Fibroblast of lung (primary cell): Measurements from ENCODE around the gene JAG1. TPM values are rescaled to one million over a fixed set of nuclear protein-coding genes. Genes with fewer than 3 reads are reported as not detected.

Experiments
- DNase-seq, 2 donors: peaks; one replicate each; pipeline versions ENCODE4 v3.0.0 to v3.0.0-alpha.2; 2010; ENCODE audit warnings: low read depth in 2 of 2
- H2AFZ ChIP-seq: 2 replicates; pipeline ENCODE4 v1.5.1; 2012; ENCODE audit warnings: low read length, control low read depth, inconsistent platforms
- H3K27ac ChIP-seq: 2 replicates; pipeline ENCODE4 v1.5.1; 2011; ENCODE audit warnings: low read length, control low read depth; ENCODE audit not compliant: insufficient read depth
- H3K27me3 ChIP-seq: 2 replicates; pipeline ENCODE4 v1.5.1; 2011; ENCODE audit warnings: mild to moderate bottlenecking, low read length; ENCODE audit not compliant: control insufficient read depth, insufficient read depth
- H3K36me3 ChIP-seq: 2 replicates; pipeline ENCODE4 v1.5.1; 2011; ENCODE audit warnings: low read length; ENCODE audit not compliant: control insufficient read depth, insufficient read depth
- H3K4me1 ChIP-seq: 2 replicates; pipeline ENCODE4 v1.5.1; 2011; ENCODE audit warnings: low read length; ENCODE audit not compliant: control insufficient read depth, insufficient read depth; ENCODE audit errors: extremely low read depth
- H3K4me2 ChIP-seq: 2 replicates; pipeline ENCODE4 v1.5.1; 2011; ENCODE audit warnings: low read length, control low read depth; ENCODE audit not compliant: insufficient read depth; ENCODE audit errors: extremely low read depth
- H3K4me3 ChIP-seq, 4 experiments: fragments of 200-600 bp in 1 of 4; sonication (generic) in 1 of 4; replicated peaks in 1 of 4; 2 replicates each; pipeline ENCODE4 v1.5.1; 2011 to 2016; ENCODE audit warnings: low read length in 4 of 4, low read depth in 3 of 4, mild to moderate bottlenecking in 3 of 4, control low read depth in 2 of 4, inconsistent platforms in 1 of 4, mixed read lengths in 1 of 4; ENCODE audit not compliant: insufficient read depth in 1 of 4; ENCODE audit errors: control extremely low read depth in 1 of 4
- H3K79me2 ChIP-seq: 2 replicates; pipeline ENCODE4 v1.5.1; 2012; ENCODE audit warnings: mild to moderate bottlenecking, low read length, inconsistent platforms; ENCODE audit not compliant: control insufficient read depth, insufficient read depth
- H3K9ac ChIP-seq: 2 replicates; pipeline ENCODE4 v1.5.1; 2011; ENCODE audit warnings: mild to moderate bottlenecking, low read length, control low read depth; ENCODE audit not compliant: insufficient read depth
- H3K9me3 ChIP-seq: 2 replicates; pipeline ENCODE4 v1.5.1; 2012; ENCODE audit warnings: low read depth, low read length; ENCODE audit not compliant: control insufficient read depth, insufficient read depth
- H4K20me1 ChIP-seq: 2 replicates; pipeline ENCODE4 v1.5.1; 2011; ENCODE audit warnings: low read length; ENCODE audit not compliant: control insufficient read depth, insufficient read depth; ENCODE audit errors: extremely low read depth
- CTCF ChIP-seq, 2 donors: IDR thresholded peaks in 1 of 2; conservative IDR thresholded peaks in 1 of 2; 1 replicate in 1 of 2; 2 replicates in 1 of 2; pipeline ENCODE4 v1.5.1; 2011 to 2012; ENCODE audit warnings: low read length in 2 of 2, control low read depth in 1 of 2, inconsistent platforms in 1 of 2, low read depth in 1 of 2, mild to moderate bottlenecking in 1 of 2
- EZH2 ChIP-seq: IDR thresholded peaks from 2 replicates; pipeline ENCODE4 v1.5.1; 2012; ENCODE audit warnings: low read length, control low read depth, mild to moderate bottlenecking; ENCODE audit errors: missing control alignments
- polyA plus RNA-seq, 2 donors: library from polyadenylated mRNA; depleted of rRNA in 1 of 2; stranded (reverse) in 1 of 2; unstranded in 1 of 2; fragments of >200 nt; gene quantifications; 2 replicates each; pipeline ENCODE4 v1.2.1, GENCODE V29; 2011 to 2012; ENCODE audit warnings: missing spikeins in 1 of 2
- total RNA-seq: library from RNA; depleted of rRNA; stranded (reverse); fragments of >200 nt; gene quantifications from 2 replicates; pipeline ENCODE4 v1.2.1, GENCODE V29; 2014

JAG1 gene
- total and polyA plus RNA-seq, 2 donors (not counting 1 experiment from before 2014, with no cell fraction given) = 16.3 to 57.3 TPM

GRCh38 chr20:10637563-10637962 is 36.2 kb downstream of the JAG1 start:
- TF ChIP-seq CTCF (conservative IDR thresholded peaks at IDR 0.05 in 1 of 2, IDR thresholded peaks at IDR 0.05 in 1 of 2; ENCODE audit: low read depth in 1 of 2, low read length in 2 of 2) = no peak
- no peak for TF ChIP-seq EZH2
- H3K4me1 ChIP-seq = peaks cover 27% of the 10 kb centered on the region
- no peaks in the 10 kb centered on the region for H3K79me2 ChIP-seq
- H3K36me3 ChIP-seq = peaks cover 23% of the 10 kb centered on the region
- H3K9ac ChIP-seq = no peak overlapping the region
- H3K9me3 ChIP-seq = no peaks in the 10 kb centered on the region
- H3K4me3 ChIP-seq = no peak overlapping the region
- no peaks in the 10 kb centered on the region for H3K27me3 ChIP-seq
- no peak overlapping the region for H3K4me2 ChIP-seq
- no peaks in the 10 kb centered on the region for H4K20me1 ChIP-seq
- peak overlapping the region; percentile 1 for H3K27ac ChIP-seq
- DNase-seq = peak in 1 of 2 donors; percentile 53
- H2AFZ ChIP-seq = no peak overlapping the region

GRCh38 chr20:10637031-10637559 is 36.7 kb downstream of the JAG1 start:
- no peaks in the 10 kb centered on the region for H4K20me1 ChIP-seq
- H3K27ac ChIP-seq = peak overlapping the region; percentile 1
- H3K4me1 ChIP-seq = peaks cover 27% of the 10 kb centered on the region
- H3K9ac ChIP-seq = no peak overlapping the region
- peaks cover 20% of the 10 kb centered on the region for H3K36me3 ChIP-seq
- H2AFZ ChIP-seq = no peak overlapping the region
- no peak overlapping the region for H3K4me2 ChIP-seq
- no peaks in the 10 kb centered on the region for H3K27me3 ChIP-seq
- no peaks in the 10 kb centered on the region for H3K79me2 ChIP-seq
- H3K9me3 ChIP-seq = no peaks in the 10 kb centered on the region
- peak; percentile 67 to 77 for DNase-seq
- no peak overlapping the region for H3K4me3 ChIP-seq
- TF ChIP-seq EZH2 = no peak
- no peak for TF ChIP-seq CTCF (conservative IDR thresholded peaks at IDR 0.05 in 1 of 2, IDR thresholded peaks at IDR 0.05 in 1 of 2; ENCODE audit: low read depth in 1 of 2, low read length in 2 of 2)

GRCh38 chr20:10636326-10636818 is 37.4 kb downstream of the JAG1 start:
- peak; percentile 75 to 76 for DNase-seq
- Histone ChIP-seq H3K9ac (no peak overlapping the region), H3K4me2 (no peak overlapping the region), H2AFZ (no peak overlapping the region), H3K36me3 (peaks cover 12% of the 10 kb centered on the region), H3K27ac (no peak overlapping the region), H3K9me3 (no peaks in the 10 kb centered on the region), H3K79me2 (no peaks in the 10 kb centered on the region), H3K4me3 (no peak overlapping the region), H3K4me1 (peaks cover 27% of the 10 kb centered on the region), H4K20me1 (no peaks in the 10 kb centered on the region), H3K27me3 (no peaks in the 10 kb centered on the region)
- TF ChIP-seq CTCF (conservative IDR thresholded peaks at IDR 0.05 in 1 of 2, IDR thresholded peaks at IDR 0.05 in 1 of 2; ENCODE audit: low read depth in 1 of 2, low read length in 2 of 2) = no peak
- no peak for TF ChIP-seq EZH2
